ENCODE results near the gene RSPH3.
"Not testable (repeated sequence)": the region's sequence is repeated elsewhere in the genome, so short reads cannot be mapped to it uniquely, and the experiment has no call there.

Gene RSPH3

DNA sequence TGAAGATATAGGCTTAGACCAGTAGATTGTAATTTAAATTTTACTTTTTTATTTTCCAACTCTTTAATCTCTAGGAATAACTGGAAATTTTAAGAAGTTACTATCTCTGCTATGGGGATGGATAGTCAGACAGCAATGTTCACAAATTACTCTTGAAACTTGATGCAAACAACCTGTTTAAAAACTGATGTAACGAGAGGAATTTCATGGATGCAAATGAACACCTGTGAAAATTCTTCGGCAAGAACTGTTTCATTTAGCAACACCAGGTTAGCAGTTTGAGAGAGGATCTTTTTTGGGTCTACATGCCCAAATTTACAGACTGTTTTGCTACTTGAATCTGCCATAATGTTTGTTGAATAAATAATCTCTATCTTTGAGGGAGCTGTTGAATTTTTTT, 20.0 kb upstream of the RSPH3 start:
- no peak for FAIRE-seq

DNA sequence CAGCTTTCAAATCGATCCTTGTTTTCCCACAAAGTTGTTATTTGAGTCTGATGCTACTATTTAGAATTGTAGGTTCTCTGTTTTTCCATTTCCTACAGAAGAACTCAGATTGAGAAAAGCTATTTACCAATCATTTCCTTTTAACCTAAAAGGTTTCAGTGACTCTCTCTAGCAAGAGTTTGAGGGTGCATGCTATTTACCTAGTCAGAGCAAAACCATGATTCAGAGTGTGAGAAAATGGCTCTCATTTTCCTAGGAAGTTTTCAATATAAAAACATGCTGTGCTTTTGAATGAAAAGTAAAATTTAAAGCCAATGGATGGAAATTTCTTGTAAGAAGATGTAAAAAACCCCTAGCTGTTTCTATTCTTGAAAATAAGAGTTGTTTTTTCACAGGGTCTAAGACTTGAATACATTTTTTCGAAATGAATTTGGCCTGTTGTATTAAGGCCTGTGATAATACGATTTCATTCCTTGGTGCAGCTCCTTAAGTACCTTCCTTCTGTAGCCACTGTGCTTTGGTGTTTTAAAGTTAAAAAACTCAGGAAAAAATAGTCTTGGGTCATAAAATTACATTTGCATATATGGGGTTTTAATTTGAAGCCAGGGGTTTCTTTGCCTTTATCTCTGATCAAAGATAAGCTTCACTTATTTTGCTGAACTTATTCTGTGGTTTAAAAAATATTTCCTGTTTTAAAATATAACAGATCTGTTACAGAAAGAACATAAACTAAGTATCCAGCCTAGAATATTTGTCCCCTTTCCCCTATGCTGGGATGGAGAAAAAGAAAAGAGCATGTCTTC, 18.0 kb upstream of the RSPH3 start:
- no peak for FAIRE-seq

GRCh38 chr6:159014406-159014805, 14.4 kb upstream of the RSPH3 start:
- FAIRE-seq, result no peak

DNA sequence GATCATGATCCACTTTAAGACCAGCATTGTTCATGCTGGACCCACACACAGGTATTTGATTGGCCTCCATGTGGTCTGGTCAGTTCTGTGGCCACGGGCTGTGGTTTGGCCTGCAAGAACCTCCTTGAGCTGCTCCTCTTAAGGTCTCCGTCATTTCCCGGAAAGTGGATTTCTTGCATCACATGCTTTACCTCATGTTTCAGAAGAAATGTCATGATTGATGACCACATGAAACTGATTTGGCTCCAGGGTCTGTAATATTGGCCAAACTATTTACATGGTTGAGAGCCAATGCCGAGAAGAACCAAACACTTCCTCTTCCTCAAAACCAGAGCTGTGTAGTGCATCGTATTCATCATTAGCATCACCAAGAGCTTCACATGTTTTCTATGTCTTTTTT, 13.2 kb upstream of the RSPH3 start:
- no peak for FAIRE-seq

GRCh38 chr6:159012201-159012600, 12.2 kb upstream of the RSPH3 start:
- FAIRE-seq, result no peak

DNA sequence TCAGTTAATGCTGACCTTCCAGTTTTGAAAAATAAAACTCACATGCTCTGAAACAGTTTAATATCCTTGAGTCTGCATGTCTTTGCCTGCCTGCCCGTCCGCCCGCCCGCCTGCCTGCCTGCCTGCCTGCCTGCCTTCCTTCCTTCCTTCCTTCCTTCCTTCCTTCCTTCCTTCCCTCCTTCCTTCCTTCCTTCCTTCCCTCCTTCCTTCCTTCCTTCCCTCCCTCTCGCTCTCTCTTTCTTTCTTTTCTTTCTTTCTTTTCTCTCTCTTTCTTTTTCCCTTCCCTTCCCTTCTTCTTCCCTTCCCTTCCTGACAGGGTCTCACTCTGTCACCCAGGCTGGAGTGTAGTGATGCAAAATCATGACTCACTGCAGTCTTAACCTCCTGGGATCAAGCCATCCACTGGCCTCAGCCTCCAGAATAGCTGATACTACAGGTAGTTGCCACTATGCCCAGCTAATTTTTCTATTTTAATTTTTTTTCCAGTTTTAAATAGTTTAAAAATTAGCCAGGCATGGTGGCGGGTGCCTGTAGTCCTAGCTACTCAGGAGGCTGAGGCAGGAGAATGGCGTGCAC, 10.1 kb upstream of the RSPH3 start:
- not testable (repeated sequence) for FAIRE-seq

- no peak for FAIRE-seq
Measured at GRCh38 chr6:159008656-159009288, 8.8 kb upstream of the RSPH3 start.

GRCh38 chr6:159007510-159007909, 7.5 kb upstream of the RSPH3 start:
- no peak for FAIRE-seq

DNA sequence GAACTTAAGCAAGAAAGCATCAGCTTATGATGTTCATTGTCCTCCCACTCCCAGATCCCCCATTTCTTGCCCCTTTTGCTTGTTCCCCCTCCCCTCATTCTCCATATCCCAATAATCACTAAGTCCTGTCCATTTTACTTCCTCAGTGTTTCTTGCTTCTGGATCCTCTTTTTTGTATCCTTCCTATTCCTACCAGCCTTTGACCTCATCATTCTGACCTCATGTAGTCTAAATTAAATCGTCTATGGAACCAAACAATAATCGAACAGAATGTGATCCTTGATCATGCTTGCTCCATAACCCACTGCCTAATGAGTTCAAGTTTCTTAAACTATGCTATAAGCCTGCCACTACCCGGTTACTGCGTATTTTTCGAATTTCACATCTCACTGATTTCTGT, 5.4 kb upstream of the RSPH3 start:
- FAIRE-seq, result no peak

DNA sequence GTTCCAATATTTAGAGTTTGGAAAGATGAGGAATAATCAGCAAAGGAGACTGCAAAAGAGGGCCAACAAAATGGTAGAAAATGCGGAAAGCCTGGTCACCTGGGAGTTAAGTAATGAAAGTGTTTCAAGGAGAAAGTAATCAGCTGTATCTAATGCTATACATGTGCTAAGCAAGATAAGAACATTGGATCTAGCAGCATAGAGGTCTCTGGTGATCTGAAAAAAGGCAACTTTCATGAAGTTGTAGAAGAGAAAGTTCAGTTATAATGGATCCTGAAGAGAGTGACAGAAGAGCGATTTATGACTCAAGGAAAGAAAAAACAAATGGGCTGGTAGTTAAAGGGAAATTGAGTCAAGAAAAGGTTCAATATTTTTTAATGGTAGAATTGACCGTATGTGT, 4.6 kb upstream of the RSPH3 start:
- FAIRE-seq, result no peak

- FAIRE-seq, result no peak
Measured at GRCh38 chr6:159002432-159003155, 2.6 kb upstream of the RSPH3 start.

DNA sequence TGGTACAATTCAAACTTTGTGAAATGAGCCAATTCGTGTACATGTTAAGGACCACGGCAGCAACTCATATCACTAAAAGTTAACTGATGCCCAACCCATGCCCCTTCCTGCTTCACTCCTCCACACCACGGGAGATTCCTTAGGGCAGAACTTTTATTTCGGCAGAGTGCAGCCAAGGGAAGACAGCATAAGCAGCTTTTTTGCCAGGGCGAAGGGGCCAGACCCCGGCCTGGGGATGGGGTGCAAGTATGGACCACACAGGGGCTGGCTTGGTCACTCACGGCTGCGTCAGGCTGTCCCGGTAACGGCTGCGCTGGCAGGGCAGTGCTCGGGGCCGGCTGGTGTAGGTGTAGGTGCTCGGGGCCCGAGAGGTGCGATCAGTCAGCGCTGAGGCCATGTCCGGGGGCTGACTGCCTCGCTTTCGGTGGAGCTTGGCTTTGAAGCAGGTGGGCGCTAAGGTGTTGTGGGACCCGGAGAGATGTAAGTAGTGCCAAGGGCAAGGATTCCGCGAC, 792 bp downstream of the RSPH3 start:
- FAIRE-seq, result no peak

GRCh38 chr6:158996856-158997255, 3.1 kb downstream of the RSPH3 start:
- FAIRE-seq, result no peak

DNA sequence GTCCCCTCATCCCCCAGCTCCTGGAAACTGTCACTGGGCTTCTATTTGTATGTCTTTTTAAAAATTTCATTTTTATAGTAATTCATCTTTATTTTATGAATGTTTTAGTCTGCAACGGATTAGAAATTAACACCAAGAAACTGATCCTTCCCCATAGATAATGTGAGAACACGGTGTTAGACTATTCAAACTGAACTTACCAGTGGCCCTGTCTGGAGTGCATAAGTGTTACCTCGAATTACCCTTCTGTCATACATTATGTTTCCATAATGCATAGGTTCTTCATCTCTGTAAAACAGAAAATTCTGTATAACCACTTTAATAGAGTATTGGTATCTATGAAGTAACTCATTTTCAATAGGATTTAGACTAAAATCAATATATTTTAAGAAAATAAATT, 6.4 kb downstream of the RSPH3 start:
- FAIRE-seq, result no peak

DNA sequence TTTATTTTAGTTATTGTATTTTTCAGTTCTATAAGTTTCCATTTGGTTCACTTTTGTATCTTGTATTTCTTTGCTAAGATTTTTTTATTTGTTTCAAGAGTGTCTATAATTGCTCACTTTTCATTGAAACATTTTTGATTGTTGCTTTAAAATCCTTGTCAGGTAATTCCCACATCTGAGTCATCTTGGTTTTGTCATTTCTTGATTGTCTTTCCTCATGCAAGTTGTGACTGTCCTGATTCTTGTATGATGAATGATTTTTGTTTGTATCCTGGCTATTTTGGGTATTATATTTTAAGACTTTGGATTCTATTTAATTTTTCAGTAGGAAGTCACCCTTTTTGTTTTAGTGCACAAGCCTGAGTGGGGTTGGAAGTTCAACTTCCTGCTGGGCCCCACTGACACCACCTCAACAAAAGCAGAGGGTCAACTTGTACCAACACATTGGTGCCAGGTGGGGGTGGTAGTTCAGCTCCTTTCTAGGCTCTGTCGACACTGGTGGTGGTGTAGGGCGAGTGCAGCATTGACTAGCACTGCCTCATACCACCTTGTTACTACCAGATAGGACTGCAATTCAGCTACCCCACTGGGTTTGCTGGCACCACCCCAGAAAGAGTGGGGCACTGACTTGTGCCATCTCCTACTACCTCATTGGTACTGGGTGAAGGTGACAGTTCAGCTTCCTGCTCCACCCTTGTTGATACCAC, 8.8 kb downstream of the RSPH3 start:
- no peak for FAIRE-seq

- FAIRE-seq, result not testable (repeated sequence)
Measured at GRCh38 chr6:158989711-158990110, 10.3 kb downstream of the RSPH3 start.

GRCh38 chr6:158988477-158988876, 11.5 kb downstream of the RSPH3 start:
- FAIRE-seq, result no peak

DNA sequence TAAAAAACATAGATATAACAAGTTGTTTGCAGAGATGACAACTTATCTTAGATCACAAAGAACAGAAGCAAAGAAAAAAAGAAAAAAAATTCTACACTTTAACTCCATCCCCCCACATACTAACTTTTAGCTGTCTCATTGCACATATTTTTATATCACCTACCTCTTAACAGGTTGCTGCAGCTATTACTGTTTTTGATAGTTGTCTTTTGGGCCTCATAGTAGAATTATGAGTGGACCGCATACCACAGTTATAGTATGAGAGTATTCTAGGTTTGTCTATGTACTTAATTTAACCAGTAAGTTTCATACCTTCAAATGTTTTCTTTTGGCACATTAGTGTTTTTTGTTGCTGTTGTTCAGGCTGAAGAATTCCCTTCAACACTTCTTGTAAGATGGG, 12.3 kb downstream of the RSPH3 start:
- no peak for FAIRE-seq

- FAIRE-seq, result no peak
Measured at GRCh38 chr6:158978757-158979156, 21.2 kb downstream of the RSPH3 start.

GRCh38 chr6:158977382-158977781, 22.6 kb downstream of the RSPH3 start:
- FAIRE-seq, result no peak

DNA sequence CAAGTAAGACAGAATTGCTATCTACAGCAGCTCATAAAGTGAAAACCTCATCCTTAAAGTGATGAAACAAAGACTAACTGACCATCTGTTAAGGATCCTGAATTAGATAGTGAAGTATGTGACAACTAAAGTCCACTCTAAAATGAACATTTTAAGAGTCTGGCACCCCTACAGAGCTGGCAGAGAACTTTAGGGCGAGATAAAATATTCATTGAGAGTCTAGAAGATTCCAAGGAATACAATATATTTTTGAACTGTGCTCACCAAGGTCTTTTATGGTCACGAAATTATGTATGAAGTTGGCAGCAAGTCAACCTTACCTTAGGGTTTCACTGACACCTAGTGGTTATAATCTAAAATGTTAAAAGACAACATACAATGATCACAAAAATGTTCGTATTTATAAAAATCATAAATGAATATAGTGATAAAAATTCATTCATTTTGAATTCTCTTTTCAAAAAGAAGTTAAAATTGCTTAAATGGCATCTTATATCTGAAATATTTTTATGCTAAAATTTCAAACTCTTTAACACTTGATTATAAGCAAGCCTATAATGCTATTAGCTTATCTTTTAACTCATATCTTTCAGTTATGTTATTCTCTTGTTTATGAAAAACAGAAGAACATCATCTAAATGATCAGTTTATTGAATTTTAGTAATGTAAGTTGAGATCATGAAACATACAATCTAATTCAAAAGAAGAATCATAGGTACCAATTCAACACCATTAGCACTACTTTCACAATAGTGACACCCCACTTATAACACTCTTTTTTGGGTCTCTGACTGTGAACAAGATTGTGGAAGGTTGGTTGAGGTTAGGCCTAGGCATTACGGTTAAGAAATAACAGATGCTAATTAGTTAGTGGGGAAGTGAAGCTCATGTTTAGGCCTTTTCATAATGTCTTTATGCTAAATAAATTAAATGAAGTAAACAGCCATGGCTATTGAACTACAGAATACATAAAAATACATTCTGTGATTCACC, 27.5 kb downstream of the RSPH3 start:
- peak; percentile 96 for FAIRE-seq

Measured in endometrium (tissue), 2 donors.